D721Med (cell line): ENCODE data around the gene FHL1.

Experiments
- DNase-seq: peaks from one replicate; pipeline ENCODE4 v3.0.0; 2011; ENCODE audit warnings: low spot score; ENCODE audit not compliant: insufficient read length
- FAIRE-seq: peaks from 2 replicates; lab custom pipeline; 2011; peaks lifted over from hg19 to GRCh38; lab: Jason Lieb, UNC
- TF ChIP-seq, protein P1 (sequence below): IDR thresholded peaks from 2 replicates; pipeline ENCODE4 v1.5.1; 2012; ENCODE audit warnings: mild to moderate bottlenecking, control low read depth; ENCODE audit not compliant: insufficient read depth; ENCODE audit errors: missing control alignments

FHL1 gene

DNA sequence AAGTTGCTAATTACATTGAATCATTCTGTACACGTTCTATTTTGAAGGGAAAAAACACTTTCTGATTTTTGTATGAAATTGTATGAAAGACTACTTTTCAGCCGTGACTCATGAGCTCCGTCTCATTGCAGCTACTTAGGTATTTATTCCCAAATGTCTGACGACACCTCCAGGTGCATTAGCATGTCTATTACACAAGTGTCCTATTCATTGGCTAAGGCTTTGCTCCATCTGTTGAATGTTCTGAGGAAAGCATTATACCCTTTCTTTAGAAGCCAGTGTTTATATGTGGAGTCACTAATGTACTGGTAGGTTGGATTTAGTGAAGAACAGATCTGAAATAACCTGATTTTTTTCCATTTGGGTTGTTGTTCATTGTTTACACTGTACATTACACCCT, 52.0 kb downstream of the FHL1 start:
- FAIRE-seq (peak; percentile 48), DNase-seq (no peak)

DNA sequence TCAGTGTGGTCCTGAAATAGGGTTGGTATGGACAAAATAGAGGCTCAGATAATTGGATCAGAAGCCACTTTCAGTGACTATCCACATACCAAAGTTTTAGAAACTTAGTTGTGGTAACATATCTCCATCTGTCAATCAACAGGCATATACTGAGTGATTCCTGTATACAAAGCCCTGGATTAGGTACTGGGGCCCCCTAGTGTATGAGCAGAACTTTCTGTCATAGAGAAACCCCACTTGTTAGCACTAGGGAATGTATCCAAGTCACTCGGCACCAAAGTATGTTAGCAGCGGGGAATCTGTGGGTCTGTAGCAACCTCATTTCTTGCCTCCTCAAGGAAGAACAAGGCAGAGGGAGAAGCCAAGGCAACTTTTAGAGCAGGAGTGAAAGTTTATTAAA, 53.1 kb downstream of the FHL1 start:
- TF ChIP-seq, protein P1, sequence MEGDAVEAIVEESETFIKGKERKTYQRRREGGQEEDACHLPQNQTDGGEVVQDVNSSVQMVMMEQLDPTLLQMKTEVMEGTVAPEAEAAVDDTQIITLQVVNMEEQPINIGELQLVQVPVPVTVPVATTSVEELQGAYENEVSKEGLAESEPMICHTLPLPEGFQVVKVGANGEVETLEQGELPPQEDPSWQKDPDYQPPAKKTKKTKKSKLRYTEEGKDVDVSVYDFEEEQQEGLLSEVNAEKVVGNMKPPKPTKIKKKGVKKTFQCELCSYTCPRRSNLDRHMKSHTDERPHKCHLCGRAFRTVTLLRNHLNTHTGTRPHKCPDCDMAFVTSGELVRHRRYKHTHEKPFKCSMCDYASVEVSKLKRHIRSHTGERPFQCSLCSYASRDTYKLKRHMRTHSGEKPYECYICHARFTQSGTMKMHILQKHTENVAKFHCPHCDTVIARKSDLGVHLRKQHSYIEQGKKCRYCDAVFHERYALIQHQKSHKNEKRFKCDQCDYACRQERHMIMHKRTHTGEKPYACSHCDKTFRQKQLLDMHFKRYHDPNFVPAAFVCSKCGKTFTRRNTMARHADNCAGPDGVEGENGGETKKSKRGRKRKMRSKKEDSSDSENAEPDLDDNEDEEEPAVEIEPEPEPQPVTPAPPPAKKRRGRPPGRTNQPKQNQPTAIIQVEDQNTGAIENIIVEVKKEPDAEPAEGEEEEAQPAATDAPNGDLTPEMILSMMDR, result peak; percentile 49
- DNase-seq (no peak), FAIRE-seq (no peak)

More for the DNA sequence above, 52.0 kb downstream of the FHL1 start:
- TF ChIP-seq, protein P1, result no peak

DNA sequence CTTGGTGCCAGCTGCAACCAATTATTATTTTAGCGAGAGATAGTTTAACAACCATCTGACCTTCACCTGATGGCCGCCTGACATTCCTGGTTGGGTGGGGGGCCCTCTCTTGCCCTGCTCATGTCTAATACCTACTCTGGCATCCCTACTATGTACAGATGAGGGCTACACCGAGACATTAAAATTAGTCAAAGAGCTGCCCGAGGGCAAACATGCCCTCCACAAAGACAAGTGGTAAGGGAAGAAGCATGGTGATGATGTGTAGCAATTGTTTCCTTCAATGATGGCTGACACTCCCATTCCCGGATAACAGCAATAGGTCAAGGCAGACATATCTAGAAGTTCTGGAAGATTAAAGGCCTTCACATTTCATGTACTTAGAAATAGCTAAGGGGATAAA, 54.3 kb downstream of the FHL1 start:
- FAIRE-seq (no peak), DNase-seq (no peak)
- TF ChIP-seq, protein P1, result no peak

DNA sequence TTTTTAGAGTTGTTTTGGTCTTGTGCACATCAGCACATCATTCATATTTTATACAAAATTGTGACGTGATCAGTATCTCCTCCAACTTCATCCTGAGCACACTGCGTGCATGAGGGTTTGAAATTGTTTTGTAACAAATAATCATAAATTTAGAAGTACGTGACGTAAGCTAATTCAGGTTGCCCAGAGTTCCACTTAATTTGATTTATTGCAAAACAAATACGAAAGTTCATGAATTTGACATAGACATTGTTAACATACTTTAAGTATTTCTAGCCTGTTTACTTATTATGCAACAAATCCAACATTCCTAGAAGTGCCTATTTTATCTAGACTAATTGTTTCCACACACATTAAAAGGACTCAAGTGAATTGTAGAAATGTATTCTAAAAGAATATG, 55.6 kb downstream of the FHL1 start:
- DNase-seq (no peak), FAIRE-seq (no peak)
- TF ChIP-seq, protein P1, result no peak

DNA sequence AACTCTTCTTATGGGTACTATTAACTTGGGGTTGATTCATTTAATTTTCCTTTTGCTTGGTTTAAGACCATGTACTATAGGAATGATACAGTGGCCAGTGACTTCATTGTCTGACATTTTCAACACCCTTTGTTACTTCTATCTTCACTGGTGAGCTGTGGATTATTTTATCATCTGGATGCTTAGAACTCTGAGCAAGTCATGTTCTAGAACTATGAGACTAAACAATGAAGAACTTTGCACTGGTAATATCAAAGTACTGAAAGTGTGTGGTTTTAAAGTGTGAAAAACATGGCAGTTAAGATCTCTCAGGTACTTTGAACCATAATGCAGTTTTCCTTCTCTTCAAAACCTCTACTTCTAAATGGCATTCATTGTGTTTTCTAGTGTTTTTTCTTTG, 56.1 kb downstream of the FHL1 start:
- TF ChIP-seq, protein P1, result no peak
- DNase-seq, result no peak
- FAIRE-seq, result no peak

DNA sequence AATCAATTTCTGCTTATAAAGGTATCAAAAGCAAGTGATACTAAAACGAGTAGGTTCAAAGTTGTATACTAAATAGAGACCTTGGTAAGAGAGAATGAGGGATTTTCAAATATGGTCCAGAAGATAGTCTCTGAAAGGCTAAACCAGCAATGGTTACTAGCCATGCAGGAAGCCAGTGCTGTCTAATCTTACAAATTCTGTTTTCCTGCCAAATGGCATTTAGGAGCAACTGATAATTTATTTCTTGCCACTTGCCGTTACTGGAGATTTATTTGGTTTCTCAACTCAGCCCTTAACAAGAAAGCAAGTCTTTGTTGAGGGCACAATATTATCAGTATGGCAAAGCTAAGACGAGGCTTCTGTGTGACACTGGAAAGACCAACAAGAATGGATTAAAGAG, 56.6 kb downstream of the FHL1 start:
- TF ChIP-seq, protein P1, result no peak
- DNase-seq (no peak), FAIRE-seq (no peak)

DNA sequence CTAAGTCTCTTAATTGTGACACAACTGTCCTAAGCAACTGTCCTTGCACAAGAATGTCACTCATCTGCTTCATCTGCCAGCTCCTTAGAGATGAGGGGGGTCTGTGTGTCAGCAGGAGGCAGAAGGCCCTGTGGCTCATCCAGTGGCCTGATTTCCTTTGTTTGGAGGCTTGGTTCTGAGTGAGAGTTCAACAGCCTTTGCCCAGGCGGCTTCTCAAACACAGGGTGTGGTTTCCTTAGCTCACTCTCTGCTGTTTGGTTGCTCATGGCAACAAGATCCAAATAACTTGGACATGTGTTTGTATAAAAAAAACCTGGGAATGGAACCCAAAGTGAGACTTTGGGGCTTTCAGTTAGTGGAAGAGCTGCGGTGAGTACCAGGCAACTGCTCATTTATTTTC, 57.2 kb downstream of the FHL1 start:
- FAIRE-seq (no peak), DNase-seq (no peak)
- TF ChIP-seq, protein P1, result no peak
